ENCODE data around the gene REP15. TPM values are rescaled to one million over a fixed set of nuclear protein-coding genes. Genes with fewer than 3 reads are reported as not detected.
"Not testable (repeated sequence)": the region's sequence is repeated elsewhere in the genome, so short reads cannot be mapped to it uniquely, and the experiment has no call there.

Gene REP15
- polyA plus RNA-seq, 10 donors, result 0.34 to 2.4 (median 1.2) TPM

GRCh38 chr12:27696864-27697564 is 767 bp downstream of the REP15 start:
- DNase-seq, result no peak

GRCh38 chr12:27703720-27704452 is 7.6 kb downstream of the REP15 start:
- DNase-seq, result peak; percentile 67 to 87 (median 81)

GRCh38 chr12:27705263-27705662 is 9.0 kb downstream of the REP15 start:
- DNase-seq, result no peak

- no peak for DNase-seq
Measured at GRCh38 chr12:27707216-27707615, 11.0 kb downstream of the REP15 start.

- DNase-seq, result no peak
Measured at GRCh38 chr12:27709212-27709931, 13.1 kb downstream of the REP15 start.

GRCh38 chr12:27709932-27710591 is 13.8 kb downstream of the REP15 start:
- peak in 1 of 3 donors; percentile 56 for DNase-seq

- peak; percentile 93 to 98 (median 94) for DNase-seq
Measured at GRCh38 chr12:27710592-27711316, 14.5 kb downstream of the REP15 start, which contains the start of gene MRPS35. MRPS35 (plus strand) TSS chr12:27710832; CDS start chr12:27710844, 12 bp downstream.

GRCh38 chr12:27711317-27711682 is 15.1 kb downstream of the REP15 start:
- DNase-seq, result no peak

GRCh38 chr12:27711967-27712366 is 15.7 kb downstream of the REP15 start:
- DNase-seq, result no peak

GRCh38 chr12:27723212-27723611 is 27.0 kb downstream of the REP15 start:
- DNase-seq, result no peak

GRCh38 chr12:27730097-27730588 is 33.9 kb downstream of the REP15 start:
- no peak for DNase-seq

- DNase-seq, result no peak
Measured at GRCh38 chr12:27732281-27732680, 36.0 kb downstream of the REP15 start.

GRCh38 chr12:27733052-27733656 is 36.9 kb downstream of the REP15 start:
- DNase-seq, result peak; percentile 20 to 46 (median 27)

GRCh38 chr12:27733791-27734190 is 37.5 kb downstream of the REP15 start:
- DNase-seq, result no peak

- not testable (repeated sequence) for DNase-seq
Measured at GRCh38 chr12:27734321-27734720, 38.1 kb downstream of the REP15 start.

GRCh38 chr12:27743601-27744000 is 47.4 kb downstream of the REP15 start:
- no peak for DNase-seq

- not testable (repeated sequence) for DNase-seq
Measured at GRCh38 chr12:27745734-27746133, 49.5 kb downstream of the REP15 start.

All from muscle of back (tissue), 11 donors.